Measurements from ENCODE around the gene KCMF1.

The KCMF1 gene

DNA sequence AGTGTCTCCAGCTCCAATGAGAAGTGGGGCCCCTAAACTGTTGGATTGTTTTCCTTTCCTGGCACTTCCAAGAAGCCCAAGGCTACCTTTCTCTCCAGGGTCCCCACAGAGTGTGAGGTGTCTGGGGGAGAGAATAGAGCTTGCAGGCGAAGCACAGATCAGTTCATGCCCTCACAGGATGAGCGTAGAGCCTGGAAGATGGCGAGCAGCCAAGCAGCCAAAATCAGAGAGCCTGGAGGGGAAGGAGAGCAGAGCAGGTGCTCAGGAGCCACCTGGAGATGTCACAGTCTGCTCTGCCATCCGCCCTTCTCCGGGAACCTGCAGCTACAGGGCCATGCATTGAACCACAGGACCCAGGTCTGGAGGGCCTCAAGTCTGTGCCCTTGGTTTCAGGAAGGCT, 107.6 kb downstream of the KCMF1 start:
- DNase-seq (ENCODE audit: low read depth in 3 of 3): no peak

DNA sequence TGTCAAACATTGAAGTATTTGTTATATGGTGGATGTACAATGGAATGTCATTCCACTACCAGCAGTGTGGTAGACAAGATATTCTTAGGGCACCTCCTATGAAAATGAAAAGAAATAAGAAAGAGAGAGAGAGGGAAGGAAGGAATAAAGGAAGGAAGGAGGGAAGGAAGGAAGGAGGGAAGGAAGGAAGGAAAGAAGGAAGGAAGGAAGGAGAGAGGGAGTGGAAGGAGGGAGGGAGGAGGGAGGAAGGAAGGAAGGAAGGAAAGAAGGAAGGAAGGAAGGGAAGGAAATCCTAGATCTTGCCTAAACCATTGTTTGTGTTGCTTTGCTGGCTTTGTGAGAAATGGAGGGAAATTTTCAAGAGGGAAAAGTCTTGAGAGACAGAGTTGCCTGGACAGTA, 112.1 kb downstream of the KCMF1 start:
- no peak for DNase-seq (ENCODE audit: low read depth in 3 of 3)

DNA sequence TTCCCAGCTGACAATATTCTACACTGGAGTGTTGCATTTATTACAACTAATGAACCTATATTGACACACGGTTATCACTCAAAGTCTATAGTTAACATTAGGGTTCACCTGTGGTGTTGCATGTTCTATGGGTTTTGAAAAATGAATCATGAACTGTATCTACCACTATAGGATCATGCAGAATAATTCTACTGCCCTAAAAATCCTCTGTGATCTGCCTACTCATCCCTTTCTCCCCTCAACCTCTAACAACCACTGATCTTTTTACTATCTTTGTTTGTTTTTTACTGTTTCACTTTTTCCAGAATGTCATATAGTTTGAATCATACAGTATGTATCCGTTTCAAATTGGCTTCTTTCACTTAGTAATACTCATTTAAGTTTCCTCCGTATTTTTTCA, 114.6 kb downstream of the KCMF1 start:
- no peak for DNase-seq (ENCODE audit: low read depth in 3 of 3)

DNA sequence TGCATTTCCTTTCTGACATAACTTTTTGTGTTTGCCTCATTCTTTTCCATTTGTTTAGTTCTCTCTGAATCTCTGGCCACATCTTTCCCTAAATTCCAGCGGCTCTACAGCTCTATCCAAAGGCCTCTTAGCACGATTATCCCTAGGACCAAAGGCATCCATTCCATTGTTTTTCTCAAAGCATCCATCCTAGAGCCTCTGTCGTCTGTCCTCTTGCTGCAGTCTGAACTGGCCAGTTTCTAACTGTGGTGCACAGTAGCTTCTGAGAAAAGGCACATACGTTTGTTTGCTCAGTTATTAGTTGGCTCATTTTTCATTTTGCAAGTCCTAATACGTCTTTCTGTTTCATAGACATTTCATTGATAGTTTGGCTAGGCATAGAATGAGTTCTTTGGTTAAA, 116.6 kb downstream of the KCMF1 start:
- no peak for DNase-seq (ENCODE audit: low read depth in 3 of 3)

DNA sequence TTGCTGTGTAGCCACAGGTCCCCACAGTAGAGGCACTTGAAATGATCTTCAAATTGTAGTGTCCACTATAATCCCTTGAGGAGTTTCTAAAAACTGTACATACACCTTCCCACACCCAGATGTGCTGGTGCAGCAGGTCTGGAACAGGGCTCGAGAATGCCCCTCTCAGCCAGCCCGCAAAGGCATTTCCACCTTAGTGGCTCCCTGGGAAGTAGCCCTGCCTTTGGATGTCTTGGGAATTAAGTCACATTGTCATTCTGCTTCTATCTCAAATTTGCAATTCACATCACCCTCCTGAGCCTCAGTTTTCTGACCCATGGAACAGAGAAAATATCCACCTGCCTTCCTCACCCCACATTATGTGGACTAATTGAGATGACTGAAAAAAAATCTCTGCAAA, 118.0 kb downstream of the KCMF1 start:
- no peak for DNase-seq (ENCODE audit: low read depth in 3 of 3)

DNA sequence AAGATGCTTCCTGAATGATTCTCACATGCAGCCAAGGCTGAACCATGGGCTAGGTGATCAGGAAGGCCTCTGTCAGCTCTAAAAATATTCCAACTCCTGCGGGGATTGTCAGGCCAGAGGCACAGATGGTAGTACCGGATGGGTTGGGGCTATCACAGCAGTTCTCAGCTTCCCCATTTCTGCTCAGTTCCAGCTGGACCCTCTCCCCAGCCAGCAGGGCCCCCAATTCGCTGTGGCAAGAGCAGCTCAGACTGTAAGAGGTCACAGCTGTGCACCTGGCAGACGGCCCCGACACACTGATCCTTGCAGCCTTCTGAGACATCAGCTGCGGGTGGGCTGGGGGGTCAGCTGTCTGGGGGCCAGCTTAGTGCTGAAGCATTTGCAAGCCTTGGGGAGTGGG, 118.6 kb downstream of the KCMF1 start:
- DNase-seq (ENCODE audit: low read depth in 3 of 3): no peak

DNA sequence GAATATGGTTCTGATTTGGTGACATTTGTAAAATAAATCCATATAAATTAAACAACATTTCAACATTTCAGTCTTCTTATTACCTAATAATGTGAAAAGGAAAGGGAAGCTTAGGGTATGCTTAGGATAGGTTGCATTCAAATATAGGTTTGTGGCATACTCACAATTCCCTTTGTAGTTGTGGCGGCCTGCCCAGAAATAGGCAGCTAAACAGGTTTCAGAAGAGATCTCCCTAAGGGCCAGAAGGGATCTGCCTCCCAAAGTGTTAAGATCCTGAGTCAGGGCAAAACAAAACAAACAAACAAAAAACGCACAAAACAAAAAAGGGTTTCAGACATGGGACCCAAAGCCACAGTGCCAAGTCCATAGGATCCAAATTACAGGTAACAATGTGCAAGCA, 120.9 kb downstream of the KCMF1 start:
- no peak for DNase-seq (ENCODE audit: low read depth in 3 of 3)

DNA sequence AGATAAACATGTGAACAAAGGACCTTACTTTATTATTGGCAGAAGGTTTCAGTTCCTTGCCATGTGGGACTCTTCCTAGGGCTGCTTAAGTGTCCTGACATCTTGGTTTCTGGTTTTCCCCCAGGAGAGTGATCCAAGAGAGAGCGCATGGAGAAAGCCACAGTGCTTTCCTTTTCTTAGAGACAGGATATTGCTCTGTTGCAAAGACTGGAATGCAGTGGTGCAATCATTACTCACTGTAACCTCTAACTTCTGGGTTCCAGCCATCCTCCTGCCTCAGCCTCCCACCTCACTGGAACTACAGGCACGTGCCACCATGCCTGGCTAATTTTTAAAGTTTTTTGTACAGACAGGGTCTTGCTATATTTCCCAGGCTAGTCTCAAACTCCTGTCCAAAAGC, 124.1 kb downstream of the KCMF1 start:
- DNase-seq (ENCODE audit: low read depth in 3 of 3): no peak

DNA sequence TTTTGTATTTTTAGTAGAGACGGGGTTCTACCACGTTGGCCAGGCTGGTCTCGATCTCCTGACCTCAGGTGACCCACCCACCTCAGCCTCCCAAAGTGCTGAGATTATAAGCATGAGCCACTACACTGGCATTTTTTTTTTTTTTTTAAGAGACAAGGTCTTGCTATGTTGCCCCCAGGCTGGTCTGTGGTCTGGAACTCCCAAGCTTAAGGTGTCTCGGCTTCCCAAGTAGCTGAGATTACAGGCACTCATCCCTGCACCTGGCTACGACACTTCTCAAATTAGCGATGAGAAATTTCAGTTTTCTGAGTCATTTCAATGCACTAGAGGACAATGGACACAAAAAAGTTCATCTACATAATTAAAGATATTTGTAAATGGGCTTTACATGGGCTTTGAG, 125.7 kb downstream of the KCMF1 start:
- no peak for DNase-seq (ENCODE audit: low read depth in 3 of 3)

DNA sequence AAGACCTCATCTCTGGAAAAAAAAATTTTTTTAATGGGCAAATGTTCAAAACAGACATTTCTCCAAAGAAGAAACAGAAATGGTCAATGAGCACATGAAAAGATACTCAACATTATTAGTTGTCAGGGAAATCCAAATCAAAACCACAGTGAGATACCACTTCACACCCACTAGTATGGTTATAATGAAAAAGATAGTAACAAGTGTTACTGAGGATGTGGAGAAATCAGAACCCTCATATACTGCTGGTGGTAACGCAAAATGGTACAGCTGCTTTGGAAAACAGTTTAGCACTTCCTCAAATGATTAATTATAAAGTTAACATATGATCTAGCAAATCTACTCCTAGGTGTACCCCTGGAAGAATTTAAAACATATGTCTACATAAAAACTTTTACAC, 133.3 kb downstream of the KCMF1 start:
- no peak for DNase-seq (ENCODE audit: low read depth in 3 of 3)

DNA sequence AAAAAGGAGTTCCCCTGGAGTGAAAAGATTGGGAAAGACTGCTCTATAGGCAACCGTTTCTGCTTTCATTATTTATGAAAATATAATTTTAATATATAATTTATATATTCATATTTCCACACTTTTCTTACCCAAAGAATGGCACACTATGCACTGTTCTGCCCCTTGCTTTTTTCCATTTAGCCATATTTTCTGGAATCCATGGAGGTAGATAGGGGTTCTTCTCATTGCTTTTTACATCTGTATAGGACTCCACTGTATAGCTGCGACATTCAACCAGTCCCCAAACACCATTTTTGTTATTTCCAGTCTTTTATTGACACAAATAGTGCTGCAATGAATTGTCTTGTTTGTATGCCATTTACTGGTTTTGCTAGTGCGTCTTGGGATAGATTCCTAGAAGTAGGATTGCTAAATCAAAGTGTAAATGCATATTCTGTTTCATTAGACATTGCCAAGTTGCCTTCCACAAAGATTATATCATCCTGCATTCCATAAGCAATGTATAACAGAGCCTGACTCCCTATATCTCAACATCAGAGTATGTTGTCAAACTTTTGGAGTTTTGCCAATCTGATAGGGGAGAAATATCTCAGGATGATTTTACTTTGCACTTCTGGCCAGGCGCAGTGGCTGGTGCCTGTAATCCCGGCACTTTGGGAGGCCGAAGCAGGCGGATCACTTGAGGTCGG, 135.7 kb downstream of the KCMF1 start:
- no peak for DNase-seq (ENCODE audit: low read depth in 3 of 3)

All from stimulated activated CD4-positive, alpha-beta T cell treated with anti-CD3 and anti-CD28 coated beads, TNF-alpha, amount 100 ng/mL, for 48 hours (primary cell).